ENCODE results near the gene DALRD3. TPM values are rescaled to one million over a fixed set of nuclear protein-coding genes. Genes with fewer than 3 reads are reported as not detected.

The DALRD3 gene
- total RNA-seq, 2 donors from 2014 or later, result 67.6 to 72.6 TPM

DNA sequence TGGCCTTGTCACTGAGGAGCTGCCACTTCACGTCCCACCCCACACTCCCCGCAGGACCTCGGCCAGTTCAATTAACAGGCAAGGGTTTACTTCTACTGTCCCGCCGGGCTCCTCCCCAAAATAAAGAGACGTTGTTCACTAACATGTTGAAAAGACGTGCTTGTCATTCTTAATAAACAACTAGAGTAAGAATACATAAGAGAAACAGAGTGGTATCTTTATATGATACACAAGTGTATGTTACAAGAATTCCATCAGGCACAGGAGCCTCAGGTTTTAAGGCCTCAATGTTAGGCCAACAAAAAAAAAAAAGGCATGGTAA is 11.1 kb upstream of the DALRD3 start:
- peak overlapping the region; percentile 77 to 90 (median 82) for H3K27ac ChIP-seq
- no peak for TF ChIP-seq POLR2A (IDR thresholded peaks at IDR 0.05)
- TF ChIP-seq, protein P1, sequence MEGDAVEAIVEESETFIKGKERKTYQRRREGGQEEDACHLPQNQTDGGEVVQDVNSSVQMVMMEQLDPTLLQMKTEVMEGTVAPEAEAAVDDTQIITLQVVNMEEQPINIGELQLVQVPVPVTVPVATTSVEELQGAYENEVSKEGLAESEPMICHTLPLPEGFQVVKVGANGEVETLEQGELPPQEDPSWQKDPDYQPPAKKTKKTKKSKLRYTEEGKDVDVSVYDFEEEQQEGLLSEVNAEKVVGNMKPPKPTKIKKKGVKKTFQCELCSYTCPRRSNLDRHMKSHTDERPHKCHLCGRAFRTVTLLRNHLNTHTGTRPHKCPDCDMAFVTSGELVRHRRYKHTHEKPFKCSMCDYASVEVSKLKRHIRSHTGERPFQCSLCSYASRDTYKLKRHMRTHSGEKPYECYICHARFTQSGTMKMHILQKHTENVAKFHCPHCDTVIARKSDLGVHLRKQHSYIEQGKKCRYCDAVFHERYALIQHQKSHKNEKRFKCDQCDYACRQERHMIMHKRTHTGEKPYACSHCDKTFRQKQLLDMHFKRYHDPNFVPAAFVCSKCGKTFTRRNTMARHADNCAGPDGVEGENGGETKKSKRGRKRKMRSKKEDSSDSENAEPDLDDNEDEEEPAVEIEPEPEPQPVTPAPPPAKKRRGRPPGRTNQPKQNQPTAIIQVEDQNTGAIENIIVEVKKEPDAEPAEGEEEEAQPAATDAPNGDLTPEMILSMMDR (IDR thresholded peaks at IDR 0.05), result peak in 1 of 7 experiments; percentile 0
- intact Hi-C loops (cut with DNase I), result no loop called here
- H3K9me3 ChIP-seq, result no peaks in the 10 kb centered on the region
- peaks cover 36% of the 10 kb centered on the region for H3K4me1 ChIP-seq
- no peaks in the 10 kb centered on the region for H3K27me3 ChIP-seq
- no peak overlapping the region for H3K4me3 ChIP-seq
- peaks cover 0 to 22% of the 10 kb centered on the region in 2 donors for H3K36me3 ChIP-seq (replicated peaks in 1 of 2; ENCODE audit: insufficient read depth in 1 of 2, low read depth in 2 of 2)
- ATAC-seq, result no peak
- WGBS, 2 donors, result 0 to 1% methylated on average over 7 of the region's 7 CpGs
- no peak for DNase-seq

DNA sequence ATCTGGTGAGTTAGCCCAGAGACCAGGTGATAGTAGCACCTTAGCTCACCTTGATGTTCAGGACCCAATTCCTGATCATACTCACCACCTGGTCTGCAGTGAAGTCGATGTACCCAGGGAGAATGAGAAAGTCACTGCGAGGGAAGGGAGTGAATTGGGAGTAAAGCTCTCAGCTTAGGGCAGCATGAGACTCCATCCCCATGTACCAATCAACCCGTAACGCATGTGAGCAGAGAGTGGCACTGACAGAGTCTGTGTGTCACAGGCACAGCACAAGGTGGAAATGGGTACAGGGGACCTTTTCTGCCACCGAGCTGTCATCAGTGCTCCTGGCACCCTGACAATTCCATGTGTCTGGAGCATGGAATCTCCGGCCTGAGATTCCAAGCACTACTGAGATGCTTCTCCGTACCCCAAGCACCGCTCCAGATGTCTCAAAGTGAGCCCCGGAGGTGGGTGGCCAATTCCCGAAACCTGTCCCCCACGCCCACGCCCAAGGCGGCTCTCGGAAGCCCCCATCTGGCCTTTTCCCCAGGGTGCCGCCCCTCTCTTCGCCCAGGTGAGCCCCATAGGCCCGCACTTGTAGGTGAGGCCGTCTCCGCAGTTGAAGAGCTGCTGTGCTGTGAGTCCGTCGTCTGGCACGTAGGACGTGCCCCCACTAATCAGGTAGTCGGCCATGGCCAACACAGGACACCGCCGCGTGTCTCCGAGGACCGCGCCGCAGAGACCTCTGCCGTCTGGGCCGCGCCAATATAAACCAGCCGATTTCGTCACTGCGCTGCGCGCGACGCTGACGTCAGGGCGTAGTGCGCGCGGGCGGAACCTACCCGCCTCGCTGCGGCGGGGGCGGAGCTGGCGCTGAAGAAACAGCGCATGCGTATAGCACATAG is 10.5 kb upstream of the DALRD3 start, which contains the start of gene IMPDH2:
Gene IMPDH2 (minus strand): TSS at position 726 of the 890 bp plus-strand sequence. CDS start 48 bp downstream, at position 678.
- 1 to 3% methylated on average over 4 to 55 of the region's 55 CpGs for WGBS, 2 donors
- H3K4me1 ChIP-seq, result peaks cover 42% of the 10 kb centered on the region
- H3K36me3 ChIP-seq (replicated peaks in 1 of 2; ENCODE audit: insufficient read depth in 1 of 2, low read depth in 2 of 2), result peaks cover 0 to 24% of the 10 kb centered on the region in 2 donors
- no peaks in the 10 kb centered on the region for H3K27me3 ChIP-seq
- no peaks in the 10 kb centered on the region for H3K9me3 ChIP-seq
- TF ChIP-seq, protein P1 (IDR thresholded peaks at IDR 0.05), result peak in 4 of 7 experiments; percentile 5 to 38 (median 16)
- peak; percentile 97 to 99 (median 98) for TF ChIP-seq POLR2A (IDR thresholded peaks at IDR 0.05)
- intact Hi-C loops (cut with DNase I), result no loop called here
- ATAC-seq (peak; percentile 97), DNase-seq (peak; percentile 93 to 95 (median 94))
- peak within 1 kb of the TSS; percentile 23 to 44 for H3K4me3 ChIP-seq
- H3K27ac ChIP-seq, result peak within 1 kb of the TSS; percentile 77 to 90 (median 82)

DNA sequence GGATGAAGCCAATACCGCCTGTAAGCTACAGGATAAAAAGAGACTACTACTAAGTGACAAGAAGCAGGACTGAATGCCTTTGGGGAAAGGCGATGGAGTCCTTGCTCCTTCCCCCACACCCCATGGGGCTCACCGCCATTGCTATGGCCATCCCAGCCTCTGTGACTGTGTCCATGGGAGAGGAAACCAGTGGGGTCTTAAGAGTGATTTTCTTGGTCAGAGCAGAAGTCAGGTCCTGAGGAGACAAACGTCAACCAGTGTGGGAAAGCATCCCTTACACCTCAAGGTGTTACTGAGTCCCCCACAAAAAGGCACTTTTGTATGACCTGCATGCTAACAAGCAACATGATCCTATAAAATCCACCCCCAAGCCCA is 9.9 kb upstream of the DALRD3 start:
- intact Hi-C loops (cut with DNase I), result no loop called here
- Histone ChIP-seq H3K36me3 (replicated peaks in 1 of 2; ENCODE audit: insufficient read depth in 1 of 2, low read depth in 2 of 2) (peaks cover 0 to 25% of the 10 kb centered on the region in 2 donors), H3K4me3 (no peak overlapping the region), H3K4me1 (peaks cover 48% of the 10 kb centered on the region), H3K27me3 (no peaks in the 10 kb centered on the region), H3K27ac (peak overlapping the region; percentile 77 to 90 (median 82)), H3K9me3 (no peaks in the 10 kb centered on the region)
- WGBS, 2 donors, result 72 to 74% methylated on average over 3 to 4 of the region's 4 CpGs
- DNase-seq (no peak), ATAC-seq (no peak)
- no peak for TF ChIP-seq POLR2A (IDR thresholded peaks at IDR 0.05)
- TF ChIP-seq, protein P1 (IDR thresholded peaks at IDR 0.05), result no peak

DNA sequence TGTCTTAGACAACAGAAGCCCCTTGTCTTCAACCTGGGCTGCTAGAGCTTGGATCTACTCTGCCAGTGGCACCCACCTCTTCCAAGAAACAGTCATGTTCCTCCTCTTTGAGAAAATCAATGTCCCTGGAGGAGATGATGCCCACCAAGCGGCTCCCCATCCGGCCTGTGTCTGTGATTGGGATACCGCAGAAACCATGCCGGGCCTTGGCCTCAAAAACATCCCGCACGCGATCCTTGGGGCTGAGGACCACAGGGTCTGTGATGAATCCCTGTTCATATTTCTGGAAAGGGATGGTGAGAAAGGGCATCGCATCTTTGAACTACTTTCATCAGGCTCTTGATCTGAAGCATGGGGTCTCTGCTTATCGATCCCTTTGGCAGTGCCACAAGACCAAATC is 9.3 kb upstream of the DALRD3 start:
- DNase-seq, result no peak
- intact Hi-C loops (cut with DNase I), result no loop called here
- 84 to 94% methylated on average over 7 to 9 of the region's 9 CpGs for WGBS, 2 donors

More for the DNA sequence above, 9.3 kb upstream of the DALRD3 start:
- Histone ChIP-seq H3K27ac (peak overlapping the region in 1 of 4 donors; percentile 90), H3K4me3 (no peak overlapping the region), H3K27me3 (no peaks in the 10 kb centered on the region), H3K9me3 (no peaks in the 10 kb centered on the region), H3K4me1 (peaks cover 55% of the 10 kb centered on the region), H3K36me3 (replicated peaks in 1 of 2; ENCODE audit: insufficient read depth in 1 of 2, low read depth in 2 of 2) (peaks cover 0 to 22% of the 10 kb centered on the region in 2 donors)
- ATAC-seq, result no peak
- no peak for TF ChIP-seq POLR2A (IDR thresholded peaks at IDR 0.05)
- TF ChIP-seq, protein P1 (IDR thresholded peaks at IDR 0.05), result no peak

All from body of pancreas (tissue), 4 donors.